Activated CD4-positive, alpha-beta T cell treated with anti-CD3 and anti-CD28 coated beads, Interleukin-2, amount 50 U/mL, for 16 hours (primary cell): ENCODE data around the gene IGF1.
A peak's percentile ranks its signal among the peaks of the same experiment; 100 is the strongest.

Source experiments
- DNase-seq: peaks from one replicate; pipeline ENCODE4 v3.0.0-alpha.2; 2020

The IGF1 gene

DNA sequence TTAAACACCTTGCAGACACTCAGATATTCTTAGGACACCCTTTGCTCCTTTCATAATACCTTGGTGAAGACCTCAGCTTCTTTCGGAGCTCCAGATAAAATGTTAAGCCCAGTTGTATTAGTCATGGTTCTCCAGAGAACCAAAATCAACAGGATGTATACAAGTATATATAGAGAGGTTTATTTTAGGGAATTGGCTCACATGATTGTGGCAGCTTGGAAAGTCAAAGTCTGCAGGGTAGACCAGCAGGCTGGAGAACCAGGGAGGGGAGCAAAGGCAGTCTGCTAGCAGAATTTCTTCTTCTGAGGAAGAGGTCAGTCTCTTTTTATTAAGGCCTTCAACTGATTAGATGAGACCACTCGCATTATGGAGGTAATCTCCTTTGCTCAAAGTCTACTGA lies 6.9 kb upstream of the IGF1 start:
- DNase-seq: no peak

GRCh38 chr12:102486153-102486552 lies 5.8 kb upstream of the IGF1 start:
- no peak for DNase-seq

- peak; percentile 64 for DNase-seq
These were observed 4.1 kb upstream of the IGF1 start for GRCh38 chr12:102484428-102484958.

DNA sequence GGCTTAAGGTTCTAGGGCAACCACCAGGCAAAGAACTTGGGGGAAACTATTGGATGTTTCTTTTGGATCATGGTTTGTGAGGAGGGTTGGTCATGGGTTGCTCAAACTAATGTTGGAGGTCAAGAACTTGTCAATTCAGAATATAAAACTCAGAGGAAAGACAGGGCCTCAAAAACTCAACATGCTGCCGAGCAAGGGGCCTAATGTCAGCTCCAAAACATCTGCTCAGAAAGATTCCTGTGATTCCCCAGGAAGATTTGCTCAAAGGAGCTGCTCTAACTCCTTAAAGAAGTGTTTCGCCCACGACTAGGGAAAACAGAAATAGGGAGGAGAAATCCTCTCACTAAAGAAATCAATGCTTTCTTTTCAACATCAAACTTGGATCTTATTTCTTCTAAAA lies 3.7 kb upstream of the IGF1 start:
- no peak for DNase-seq

GRCh38 chr12:102483466-102483865 lies 3.1 kb upstream of the IGF1 start:
- DNase-seq: no peak

- DNase-seq: no peak
These were observed 1.5 kb upstream of the IGF1 start for GRCh38 chr12:102481705-102482425.

DNA sequence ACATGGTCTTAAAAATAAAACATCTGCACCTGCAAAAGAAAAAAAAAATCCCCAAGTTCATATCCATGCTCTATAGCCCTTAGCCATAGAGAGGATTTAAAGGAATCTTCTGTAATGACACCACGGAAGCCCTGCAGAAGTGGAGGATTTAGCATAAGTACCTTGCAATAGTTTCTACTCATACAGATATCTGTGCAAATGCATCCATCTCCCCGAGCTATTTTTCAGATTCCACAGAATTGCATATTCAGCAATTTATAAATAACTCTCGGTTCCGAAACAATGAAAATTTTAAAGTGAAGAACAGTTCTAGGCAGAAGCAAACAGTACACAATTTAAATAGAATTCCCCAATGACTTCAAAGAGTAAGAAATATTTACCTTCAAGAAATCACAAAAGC lies 424 bp downstream of the IGF1 start:
- no peak for DNase-seq

- no peak for DNase-seq
These were observed 1.1 kb downstream of the IGF1 start for GRCh38 chr12:102479099-102479885.

DNA sequence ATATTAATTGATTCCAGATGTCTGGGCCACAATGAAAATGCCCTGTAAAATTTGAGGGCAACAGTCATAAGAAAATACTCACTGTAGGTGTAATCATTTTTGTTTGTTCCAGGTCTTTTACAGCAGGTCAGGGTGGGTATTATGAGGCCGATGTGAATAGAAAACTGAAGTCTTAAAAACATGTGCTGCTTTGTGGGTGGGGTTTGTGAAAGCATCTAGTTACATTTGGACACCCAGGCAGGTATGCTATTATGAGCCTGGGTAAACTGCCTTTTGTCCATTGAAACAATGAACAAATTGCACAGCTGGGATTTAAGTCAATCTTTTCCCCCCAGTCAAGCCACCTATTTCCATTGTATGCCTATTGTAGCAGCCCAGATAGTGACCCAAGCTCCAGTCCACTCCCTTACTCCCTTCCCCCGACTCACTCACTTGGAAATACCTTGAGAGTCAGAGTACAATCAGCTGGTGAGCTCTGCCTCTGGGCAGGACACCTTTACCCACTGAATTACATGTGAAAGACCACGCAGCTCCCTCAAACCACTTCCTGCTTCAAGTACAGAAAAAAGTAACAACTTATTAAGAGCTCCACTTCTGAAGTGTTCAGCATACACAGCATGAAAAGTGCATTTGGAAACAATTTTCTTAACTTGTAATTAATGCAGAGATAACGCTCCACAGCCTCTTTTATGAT lies 1.8 kb downstream of the IGF1 start:
- peak; percentile 64 for DNase-seq

DNA sequence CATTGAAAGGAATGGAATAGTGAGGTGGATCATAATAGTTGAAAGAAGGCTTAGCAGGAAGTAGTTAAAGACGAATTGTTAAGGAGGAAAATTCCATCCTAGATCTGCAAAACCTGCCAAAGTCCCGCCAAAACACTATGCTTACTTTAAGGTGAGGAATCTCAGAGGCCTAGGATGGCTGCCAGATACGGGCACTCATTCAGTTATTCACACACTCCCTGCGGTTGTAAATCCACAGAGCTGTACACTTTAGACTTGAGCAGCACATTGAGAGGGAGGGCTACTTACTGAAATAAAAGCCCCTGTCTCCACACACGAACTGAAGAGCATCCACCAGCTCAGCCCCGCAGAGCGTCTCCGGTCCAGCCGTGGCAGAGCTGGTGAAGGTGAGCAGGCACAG lies 5.0 kb downstream of the IGF1 start:
- DNase-seq: no peak

GRCh38 chr12:102474438-102475064 lies 5.8 kb downstream of the IGF1 start:
- DNase-seq: peak; percentile 61

- DNase-seq: no peak
These were observed 7.9 kb downstream of the IGF1 start for GRCh38 chr12:102472496-102472895.

DNA sequence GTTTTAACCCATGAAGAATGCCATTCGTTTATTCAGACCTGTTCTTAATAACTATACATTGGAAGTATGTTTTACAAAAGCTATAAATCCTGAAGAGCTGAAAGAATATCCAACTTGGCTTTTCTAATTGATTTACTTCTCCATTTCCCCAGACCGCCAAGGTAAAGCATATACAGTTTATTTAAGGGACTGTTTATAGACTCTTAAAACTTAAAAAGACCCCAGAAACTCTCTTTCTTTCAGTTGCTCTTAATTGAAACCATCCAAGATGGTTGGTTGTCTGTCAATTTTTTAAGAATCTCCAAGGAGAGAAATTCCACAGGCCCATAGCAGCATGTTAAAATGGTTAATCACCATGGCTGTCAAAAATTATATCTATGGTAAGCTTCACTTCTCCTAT lies 8.8 kb downstream of the IGF1 start:
- DNase-seq: no peak

GRCh38 chr12:102470945-102471344 lies 9.4 kb downstream of the IGF1 start:
- no peak for DNase-seq

DNA sequence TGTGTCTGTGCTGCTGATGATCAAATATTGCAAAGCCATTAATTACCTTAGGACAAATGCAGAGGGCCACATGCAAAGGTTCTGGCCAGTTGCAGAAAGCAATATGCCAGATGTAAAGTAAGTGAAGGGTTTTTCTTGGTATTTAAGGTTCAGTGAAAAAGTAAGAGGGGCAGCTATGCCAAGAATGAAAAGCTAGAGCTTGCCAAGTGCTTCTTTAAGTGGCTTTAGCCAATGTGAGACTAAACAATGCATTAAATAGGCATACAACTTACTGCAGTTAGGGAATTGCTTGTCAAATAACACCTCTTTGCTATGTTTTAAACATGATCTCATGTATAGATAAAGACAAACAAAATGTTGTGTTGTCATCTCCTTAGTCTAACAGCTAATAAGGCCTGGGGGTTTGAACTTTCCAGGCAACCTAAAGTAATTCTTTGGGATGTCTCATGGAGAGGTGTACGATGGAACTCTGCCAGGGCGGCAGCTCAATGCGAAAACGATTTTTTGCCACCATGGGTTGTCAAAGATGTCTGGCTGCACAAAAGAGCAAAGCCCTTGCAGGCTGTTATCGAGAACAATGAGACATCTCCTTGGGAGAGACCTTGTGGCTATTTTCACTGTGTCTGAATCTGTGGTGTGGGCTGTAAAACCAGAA lies 12.0 kb downstream of the IGF1 start:
- no peak for DNase-seq

GRCh38 chr12:102465762-102466560 lies 14.4 kb downstream of the IGF1 start:
- no peak for DNase-seq

GRCh38 chr12:102463659-102464249 lies 16.6 kb downstream of the IGF1 start:
- DNase-seq: no peak

- no peak for DNase-seq
These were observed 17.4 kb downstream of the IGF1 start for GRCh38 chr12:102462795-102463465.

DNA sequence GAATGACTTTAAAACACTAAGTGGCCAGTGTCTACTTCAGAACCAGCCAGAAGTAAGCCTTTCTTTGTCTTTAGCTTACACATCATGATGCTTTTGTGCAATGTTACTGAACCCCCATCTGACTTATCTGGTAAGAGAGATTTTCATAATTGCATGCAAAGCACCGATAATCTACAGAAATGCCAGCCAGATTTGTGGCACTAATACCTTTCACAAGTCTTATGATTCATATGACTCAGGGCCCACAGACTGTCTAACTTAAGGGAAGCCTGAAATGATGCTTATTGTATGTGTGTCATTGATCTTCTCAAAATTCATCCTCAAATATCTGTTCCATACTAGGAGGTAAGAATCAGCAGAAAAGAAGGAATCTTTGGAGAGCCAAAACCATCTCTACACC lies 18.0 kb downstream of the IGF1 start:
- no peak for DNase-seq

DNA sequence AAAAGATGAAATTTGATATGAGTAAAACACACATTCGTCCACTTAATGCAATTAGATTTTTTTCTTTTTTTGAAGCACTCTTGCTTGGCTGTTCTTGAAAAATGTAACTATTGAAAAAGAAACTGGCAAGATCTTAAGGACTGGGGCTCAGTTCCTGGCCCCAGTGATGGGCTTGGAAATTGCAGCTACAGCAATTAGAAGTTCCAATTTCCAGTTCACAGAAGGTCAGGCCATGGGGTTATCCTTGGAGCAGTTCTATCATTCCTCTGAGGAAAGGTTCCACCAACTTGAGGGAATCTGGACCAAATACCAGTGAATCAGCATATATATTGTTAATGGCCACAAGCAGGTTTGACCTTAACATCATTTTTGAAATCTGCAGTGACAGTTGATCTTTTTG lies 18.9 kb downstream of the IGF1 start:
- DNase-seq: no peak

DNA sequence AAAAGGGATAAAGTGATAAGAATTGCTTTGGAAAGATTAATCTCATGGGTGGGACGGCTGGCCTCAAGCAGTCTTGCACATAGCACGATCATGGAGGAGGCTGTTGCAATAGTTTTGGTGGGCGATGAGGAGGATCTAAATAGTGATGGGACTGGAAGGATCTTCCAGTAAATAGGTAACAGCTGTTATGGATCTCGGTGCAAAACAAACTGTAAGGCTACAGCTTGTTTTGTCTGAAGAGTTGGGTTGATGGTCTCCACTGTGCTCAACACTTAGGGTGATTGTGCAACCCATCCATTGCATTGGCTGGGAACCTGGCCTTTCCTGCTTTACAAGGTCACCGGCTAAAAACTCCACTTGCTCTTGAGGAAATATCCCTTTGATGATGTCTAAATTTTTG lies 21.0 kb downstream of the IGF1 start:
- DNase-seq: no peak
